H9 (cell line): ENCODE data around the gene SHH. TPM values are rescaled to one million over a fixed set of nuclear protein-coding genes. Genes with fewer than 3 reads are reported as not detected.

Source experiments
- DNase-seq: peaks from one replicate; pipeline ENCODE4 v3.0.0-alpha.2; 2017
- H2AFZ ChIP-seq: one replicate; pipeline ENCODE4 v1.6.1; 2013; ENCODE audit warnings: mild to moderate bottlenecking, low read length, control low read depth, moderate library complexity
- H2AK5ac ChIP-seq: 2 replicates; pipeline ENCODE4 v1.6.1; 2013; ENCODE audit warnings: low read length, control low read depth, mixed read lengths; ENCODE audit not compliant: insufficient read length
- H2BK120ac ChIP-seq: one replicate; pipeline ENCODE4 v1.6.1; 2013; ENCODE audit warnings: low read depth, mild to moderate bottlenecking, low read length, control low read depth, inconsistent platforms; ENCODE audit not compliant: poor library complexity, severe bottlenecking
- H2BK12ac ChIP-seq: 2 replicates; pipeline ENCODE4 v1.6.1; 2013; ENCODE audit warnings: low read length, control low read depth, mixed read lengths, low read depth; ENCODE audit not compliant: insufficient read length
- H2BK15ac ChIP-seq: 2 replicates; pipeline ENCODE4 v1.6.1; 2013; ENCODE audit warnings: low read depth, low read length, control low read depth
- H2BK20ac ChIP-seq: one replicate; pipeline ENCODE4 v1.6.1; 2013; ENCODE audit warnings: low read depth, mild to moderate bottlenecking, low read length, control low read depth, inconsistent platforms; ENCODE audit not compliant: poor library complexity, severe bottlenecking
- H2BK5ac ChIP-seq: 2 replicates; pipeline ENCODE4 v1.6.1; 2013; ENCODE audit warnings: low read length, control low read depth, mixed read lengths; ENCODE audit not compliant: insufficient read length
- H3K14ac ChIP-seq: 2 replicates; pipeline ENCODE4 v1.6.1; 2013; ENCODE audit warnings: low read length, control low read depth; ENCODE audit not compliant: insufficient read depth
- H3K18ac ChIP-seq: 2 replicates; pipeline ENCODE4 v1.6.1; 2013; ENCODE audit warnings: low read depth, mild to moderate bottlenecking, mixed read lengths, low read length, control low read depth; ENCODE audit not compliant: insufficient read length
- H3K23ac ChIP-seq: 2 replicates; pipeline ENCODE4 v1.6.1; 2013; ENCODE audit warnings: low read length, control low read depth, mixed read lengths, low read depth; ENCODE audit not compliant: insufficient read length
- H3K23me2 ChIP-seq: 2 replicates; pipeline ENCODE4 v1.6.1; 2013; ENCODE audit warnings: low read depth, mild to moderate bottlenecking, mixed read lengths, low read length, control low read depth; ENCODE audit not compliant: insufficient read length, poor library complexity, severe bottlenecking
- H3K27ac ChIP-seq: 2 replicates; pipeline ENCODE4 v1.5.1; 2013; ENCODE audit warnings: low read length, control low read depth, mixed read lengths, low read depth; ENCODE audit not compliant: insufficient read length
- H3K27me3 ChIP-seq: 2 replicates; pipeline ENCODE4 v1.6.1; 2013; ENCODE audit warnings: low read length, control low read depth, inconsistent platforms; ENCODE audit not compliant: insufficient read depth
- H3K4ac ChIP-seq: 2 replicates; pipeline ENCODE4 v1.6.1; 2013; ENCODE audit warnings: low read depth, mild to moderate bottlenecking, control low read depth, inconsistent platforms, low read length, moderate library complexity
- H3K4me1 ChIP-seq: 2 replicates; pipeline ENCODE4 v1.6.1; 2013; ENCODE audit warnings: low read length, control low read depth, inconsistent platforms; ENCODE audit not compliant: insufficient read depth
- H3K4me2 ChIP-seq: 2 replicates; pipeline ENCODE4 v1.6.1; 2013; ENCODE audit warnings: low read length, control low read depth, mixed read lengths; ENCODE audit not compliant: insufficient read length, insufficient read depth
- H3K56ac ChIP-seq: 2 replicates; pipeline ENCODE4 v1.6.1; 2013; ENCODE audit warnings: low read depth, mild to moderate bottlenecking, mixed read lengths, low read length, control low read depth; ENCODE audit not compliant: insufficient read length
- H3K79me1 ChIP-seq: 2 replicates; pipeline ENCODE4 v1.6.1; 2013; ENCODE audit warnings: low read depth, mild to moderate bottlenecking, moderate library complexity, low read length, control low read depth, inconsistent platforms; ENCODE audit not compliant: insufficient read depth, poor library complexity, severe bottlenecking
- H3K79me2 ChIP-seq: 2 replicates; pipeline ENCODE4 v1.6.1; 2013; ENCODE audit warnings: low read length, control low read depth, inconsistent platforms; ENCODE audit not compliant: insufficient read depth
- H3K9ac ChIP-seq: 2 replicates; pipeline ENCODE4 v1.6.1; 2013; ENCODE audit warnings: low read length, control low read depth, mixed read lengths; ENCODE audit not compliant: insufficient read length; ENCODE audit errors: extremely low read depth
- H3K9me3 ChIP-seq: one replicate; pipeline ENCODE4 v1.6.1; 2013; ENCODE audit warnings: low read depth, low read length, inconsistent platforms; ENCODE audit not compliant: control insufficient read depth
- H3T11ph ChIP-seq: one replicate; pipeline ENCODE4 v1.6.1; 2013; ENCODE audit warnings: mild to moderate bottlenecking, low read length, control low read depth, inconsistent platforms
- H4K20me1 ChIP-seq: one replicate; pipeline ENCODE4 v1.6.1; 2013; ENCODE audit not compliant: control insufficient read depth, insufficient read length, insufficient read depth
- H4K5ac ChIP-seq: 2 replicates; pipeline ENCODE4 v1.6.1; 2013; ENCODE audit warnings: low read depth, mild to moderate bottlenecking, mixed read lengths, low read length, control low read depth; ENCODE audit not compliant: insufficient read length
- H4K8ac ChIP-seq: replicated peaks from 2 replicates; pipeline ENCODE4 v1.6.1; 2013; ENCODE audit warnings: low read length, control low read depth, mixed read lengths, low read depth; ENCODE audit not compliant: insufficient read length
- H4K91ac ChIP-seq: 2 replicates; pipeline ENCODE4 v1.6.1; 2013; ENCODE audit warnings: low read depth, mild to moderate bottlenecking, moderate library complexity, mixed read lengths, low read length, control low read depth; ENCODE audit not compliant: insufficient read length
- H3K27ac Mint-ChIP-seq, 3 experiments: 2 replicates in 2 of 3; 3 replicates in 1 of 3; pipeline ENCODE4 v1.8.0; 2020 to 2021; ENCODE audit warnings: mixed read lengths in 3 of 3, mild to moderate bottlenecking in 1 of 3, moderate library complexity in 1 of 3
- H3K27me3 Mint-ChIP-seq: 2 replicates; pipeline ENCODE4 v1.8.0; 2021; ENCODE audit warnings: low read depth, mild to moderate bottlenecking, moderate library complexity, mixed read lengths
- H3K36me3 Mint-ChIP-seq, 3 experiments: 2 replicates in 2 of 3; 3 replicates in 1 of 3; pipeline ENCODE4 v1.8.0; 2020 to 2021; ENCODE audit warnings: low read depth in 3 of 3, mixed read lengths in 3 of 3; ENCODE audit not compliant: insufficient read depth in 1 of 3
- H3K4me1 Mint-ChIP-seq, 2 experiments: 2 replicates each; pipeline ENCODE4 v1.8.0; 2020; ENCODE audit warnings: mixed read lengths in 2 of 2
- H3K4me3 Mint-ChIP-seq, 2 experiments: 2 replicates in 1 of 2; 3 replicates in 1 of 2; pipeline ENCODE4 v1.8.0; 2020 to 2021; ENCODE audit warnings: mild to moderate bottlenecking in 2 of 2, mixed read lengths in 2 of 2, moderate library complexity in 1 of 2
- H3K9me3 Mint-ChIP-seq, 2 experiments: 2 replicates in 1 of 2; 3 replicates in 1 of 2; pipeline ENCODE4 v1.8.0; 2020; ENCODE audit warnings: mild to moderate bottlenecking in 2 of 2, mixed read lengths in 2 of 2, moderate library complexity in 1 of 2
- CTCF ChIP-seq: fragments of 200-600 bp; sonication (generic); conservative IDR thresholded peaks from 3 replicates; pipeline ENCODE4 v1.8.0; 2021; ENCODE audit warnings: antibody characterized with exemption, mild to moderate bottlenecking
- WGBS: extraction: QIAGEN DNeasy Blood & Tissue Kit; methylation state at CpG from one replicate; pipeline ENCODE4 v1.1.7; 2013; ENCODE audit warnings: missing lambda C conversion rate, low lambda C conversion rate, mixed read lengths; ENCODE audit not compliant: insufficient read length; ENCODE audit errors: extremely low coverage; 5-methylcytosine and 5-hydroxymethylcytosine counted together
- total RNA-seq: library from RNA; stranded (reverse); gene quantifications from 2 replicates; pipeline ENCODE4 v1.2.1, GENCODE V29; 2021

SHH gene
- total RNA-seq, 1 experiment from 2014 or later, result 0.07 TPM

DNA sequence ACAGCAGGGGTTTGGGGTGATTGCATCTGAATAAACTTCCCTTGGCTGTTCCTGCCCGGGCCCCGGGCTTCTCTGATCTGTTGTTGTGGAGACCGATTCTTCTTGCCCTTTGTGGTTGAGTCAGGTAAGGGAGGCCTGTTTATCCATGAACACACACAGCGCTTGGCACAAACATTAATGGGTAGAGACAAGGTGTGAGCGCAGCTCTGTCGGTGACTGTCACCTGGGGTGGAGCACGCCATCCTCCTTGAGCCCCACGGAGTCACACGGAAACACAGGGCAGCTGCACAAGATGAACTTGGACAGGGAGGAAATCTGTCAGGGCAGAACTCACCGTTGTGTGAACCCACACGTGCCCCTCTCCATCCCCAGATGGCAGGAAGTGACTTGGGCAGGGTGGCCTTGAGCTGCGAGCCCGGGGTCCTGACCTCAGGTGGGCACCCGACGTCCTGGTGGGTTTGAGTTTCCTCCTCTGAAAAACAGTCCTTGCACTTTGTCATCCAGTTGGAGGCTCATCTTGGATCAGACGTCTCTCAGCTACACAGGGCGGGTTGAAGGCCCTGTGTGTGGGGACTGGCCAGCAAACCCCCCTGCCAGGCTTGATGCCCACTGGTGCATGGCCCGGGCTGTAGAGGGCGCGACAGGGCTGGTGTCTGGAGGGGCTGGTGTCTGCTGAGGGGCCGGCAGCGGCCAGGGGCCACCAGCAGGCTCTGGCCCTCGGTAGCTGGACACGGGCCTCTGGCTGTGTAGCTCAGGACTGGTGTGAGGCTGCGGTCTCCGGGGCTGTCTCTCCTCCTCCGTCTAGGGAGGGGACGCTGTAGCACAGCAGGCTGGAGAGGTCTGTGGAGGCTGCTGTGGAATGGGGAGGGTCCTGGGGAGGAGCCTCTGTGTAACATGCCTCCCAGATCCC lies 24.2 kb upstream of the SHH start:
- peaks cover 14 to 22% of the 10 kb centered on the region in 2 experiments for H3K4me1 Mint-ChIP-seq
- no peak overlapping the region for H3K9ac ChIP-seq
- H2BK20ac ChIP-seq, result no peak overlapping the region
- H3K79me1 ChIP-seq, result no peaks in the 10 kb centered on the region
- H3K4me1 ChIP-seq, result no peaks in the 10 kb centered on the region; the same call in 1 of the 2 replicates
- no peak overlapping the region for H2BK15ac ChIP-seq
- no peak overlapping the region for H2AFZ ChIP-seq
- H3K14ac ChIP-seq, result no peak overlapping the region; the same call in 1 of the 2 replicates
- no peak overlapping the region for H2AK5ac ChIP-seq
- no peaks in the 10 kb centered on the region for H3K27me3 ChIP-seq
- no peak overlapping the region for H3K4me2 ChIP-seq
- H3K27ac Mint-ChIP-seq, result no peak overlapping the region
- peaks cover 28% of the 10 kb centered on the region for H3K27me3 Mint-ChIP-seq
- no peak overlapping the region for H4K8ac ChIP-seq
- DNase-seq, result no peak
- no peak overlapping the region for H4K91ac ChIP-seq
- H3K23me2 ChIP-seq, result no peaks in the 10 kb centered on the region
- H2BK12ac ChIP-seq, result no peak overlapping the region
- H4K5ac ChIP-seq, result no peak overlapping the region
- no peak overlapping the region for H3K23ac ChIP-seq
- no CpG with 5 or more reads among the region's 28 CpGs for WGBS
- no peak overlapping the region for H3T11ph ChIP-seq
- no peak overlapping the region for H3K18ac ChIP-seq
- no peak overlapping the region for H2BK120ac ChIP-seq
- no peak overlapping the region for H3K56ac ChIP-seq
- H3K27ac ChIP-seq, result no peak overlapping the region
- H3K9me3 ChIP-seq, result no peaks in the 10 kb centered on the region
- H3K79me2 ChIP-seq, result no peaks in the 10 kb centered on the region
- H3K4ac ChIP-seq, result no peak overlapping the region
- no peak for TF ChIP-seq CTCF
- H4K20me1 ChIP-seq, result no peaks in the 10 kb centered on the region
- H3K36me3 Mint-ChIP-seq, result no peaks in the 10 kb centered on the region
- no peaks in the 10 kb centered on the region; a peak in 1 of 5 replicates for H3K9me3 Mint-ChIP-seq
- no peak overlapping the region for H3K4me3 Mint-ChIP-seq
- H2BK5ac ChIP-seq, result no peak overlapping the region
